K562 (cell line): ENCODE results near the gene LIPJ.

ENCODE experiments used
- BHLHE40 ChIP-seq: IDR thresholded peaks from 2 replicates; pipeline ENCODE4 v1.6.1; 2011; ENCODE audit warnings: low read length, improper control_type of control experiment
- CEBPZ ChIP-seq: fragments of 150-350 bp; IDR thresholded peaks from 2 replicates; pipeline ENCODE4 v1.6.1; 2014; ENCODE audit warnings: low read depth, mild to moderate bottlenecking, low read length, borderline replicate concordance
- EZH2 ChIP-seq: IDR thresholded peaks from 2 replicates; pipeline ENCODE4 v1.6.1; 2012; ENCODE audit warnings: low read depth, mild to moderate bottlenecking, inconsistent platforms, low read length, borderline replicate concordance
- FOXO4 ChIP-seq: fragments of 450-650 bp; formaldehyde crosslinking; IDR thresholded peaks from 2 replicates; pipeline ENCODE4 v1.4.0; 2020; ENCODE audit warnings: mild to moderate bottlenecking, moderate library complexity
- HSF4 ChIP-seq: fragments of 250-450 bp; sonication (Bioruptor Pico); IDR thresholded peaks from 2 replicates; pipeline ENCODE4 v2.1.2; 2022; ENCODE audit warnings: mild to moderate bottlenecking, moderate library complexity, borderline replicate concordance
- JUND ChIP-seq, 2 experiments: IDR thresholded peaks; 2 replicates in 1 of 2; 3 replicates in 1 of 2; pipeline ENCODE4 v1.6.1; 2011; ENCODE audit warnings: borderline replicate concordance in 2 of 2, low read depth in 2 of 2, low read length in 2 of 2, improper control_type of control experiment in 1 of 2, missing biosample characterization in 1 of 2, missing genetic modification characterization in 1 of 2, missing genetic modification reagents in 1 of 2
- SIRT6 ChIP-seq: IDR thresholded peaks from one replicate; pipeline ENCODE4 v1.6.1; 2012; ENCODE audit warnings: low read depth, mild to moderate bottlenecking, control low read depth, inconsistent platforms, low read length, moderate library complexity
- TBP ChIP-seq: optimal IDR thresholded peaks from 2 replicates; pipeline ENCODE3; 2011; ENCODE audit warnings: low read depth, low read length, improper control_type of control experiment
- ZFX ChIP-seq: sonication (generic); formaldehyde crosslinking; IDR thresholded peaks from 2 replicates; pipeline ENCODE4 v1.8.0; 2022; ENCODE audit warnings: mild to moderate bottlenecking, missing genetic modification reagents, moderate library complexity
- ZNF347 ChIP-seq: fragments of 450-650 bp; formaldehyde crosslinking; IDR thresholded peaks from 2 replicates; pipeline ENCODE4 v1.4.0; 2020; ENCODE audit warnings: low read depth, mild to moderate bottlenecking, moderate library complexity
- ZNF561 ChIP-seq: fragments of 450-650 bp; formaldehyde crosslinking; conservative IDR thresholded peaks from 2 replicates; pipeline ENCODE4 v1.4.0; 2020; ENCODE audit warnings: mild to moderate bottlenecking, moderate library complexity

- TF ChIP-seq CEBPZ (no peak), EZH2 (no peak), SIRT6 (no peak), ZNF347 (CRISPR knock-in tag) (no peak), JUND (IDR thresholded peaks at IDR 0.05; ENCODE audit: borderline replicate concordance, low read depth, low read length) (no peak), JUND (tag; IDR thresholded peaks at IDR 0.05; ENCODE audit: borderline replicate concordance, low read depth, low read length) (no peak), ZFX (CRISPR knock-in tag) (no peak), TBP (no peak), FOXO4 (CRISPR knock-in tag) (no peak), HSF4 (CRISPR knock-in tag) (no peak), ZNF561 (CRISPR knock-in tag) (no peak), BHLHE40 (no peak)
These were observed 31.9 kb downstream of the LIPJ start for GRCh38 chr10:88618496-88618895.
